Mesendoderm (in vitro differentiated cells): ENCODE measurements around the gene DTL.

ENCODE experiments used
- DNase-seq: peaks from one replicate; pipeline ENCODE4 v3.0.0; 2013
- H2AK5ac ChIP-seq: 2 replicates; pipeline ENCODE4 v1.6.1; 2013; ENCODE audit warnings: low read length, inconsistent platforms
- H2BK120ac ChIP-seq: 2 replicates; pipeline ENCODE4 v1.6.1; 2013; ENCODE audit warnings: low read depth, mild to moderate bottlenecking, low read length, moderate library complexity, mixed read lengths
- H2BK15ac ChIP-seq: replicated peaks from 2 replicates; pipeline ENCODE4 v1.6.1; 2013; ENCODE audit warnings: low read depth, mild to moderate bottlenecking, moderate library complexity
- H2BK5ac ChIP-seq: 2 replicates; pipeline ENCODE4 v1.6.1; 2013; ENCODE audit warnings: low read length, inconsistent platforms
- H3K18ac ChIP-seq: 2 replicates; pipeline ENCODE4 v1.6.1; 2013; ENCODE audit warnings: mild to moderate bottlenecking, low read length, mixed read lengths
- H3K23ac ChIP-seq: one replicate; pipeline ENCODE4 v1.6.1; 2013; ENCODE audit warnings: low read length
- H3K27ac ChIP-seq: 2 replicates; pipeline ENCODE4 v1.5.1; 2013; ENCODE audit warnings: low read depth, mild to moderate bottlenecking, inconsistent platforms, low read length, moderate library complexity
- H3K27me3 ChIP-seq: 2 replicates; pipeline ENCODE4 v1.6.1; 2013; ENCODE audit warnings: low read length, control low read depth, mild to moderate bottlenecking, inconsistent platforms; ENCODE audit not compliant: insufficient read depth, poor library complexity
- H3K36me3 ChIP-seq: 2 replicates; pipeline ENCODE4 v1.6.1; 2013; ENCODE audit warnings: low read length, inconsistent platforms; ENCODE audit not compliant: control insufficient read depth, insufficient read depth
- H3K4ac ChIP-seq: one replicate; pipeline ENCODE4 v1.6.1; 2013; ENCODE audit warnings: low read depth, mild to moderate bottlenecking, low read length, moderate library complexity
- H3K4me1 ChIP-seq: 2 replicates; pipeline ENCODE4 v1.6.1; 2013; ENCODE audit warnings: low read depth, low read length, inconsistent platforms; ENCODE audit not compliant: control insufficient read depth
- H3K4me2 ChIP-seq: 2 replicates; pipeline ENCODE4 v1.6.1; 2013; ENCODE audit warnings: low read length
- H3K4me3 ChIP-seq: 2 replicates; pipeline ENCODE4 v1.5.1; 2013; ENCODE audit warnings: mild to moderate bottlenecking, low read length
- H3K56ac ChIP-seq: one replicate; pipeline ENCODE4 v1.6.1; 2013; ENCODE audit warnings: low read length
- H3K79me1 ChIP-seq: 2 replicates; pipeline ENCODE4 v1.6.1; 2013; ENCODE audit warnings: low read length, inconsistent platforms
- H3K79me2 ChIP-seq: 2 replicates; pipeline ENCODE4 v1.6.1; 2013; ENCODE audit warnings: mild to moderate bottlenecking, low read length; ENCODE audit not compliant: control insufficient read depth, insufficient read depth
- H3K9ac ChIP-seq: 2 replicates; pipeline ENCODE4 v1.6.1; 2013; ENCODE audit warnings: low read length, inconsistent platforms
- H4K5ac ChIP-seq: one replicate; pipeline ENCODE4 v1.6.1; 2013; ENCODE audit warnings: low read length
- H4K8ac ChIP-seq: one replicate; pipeline ENCODE4 v1.6.1; 2013; ENCODE audit warnings: low read depth, mild to moderate bottlenecking, control low read depth, low read length, moderate library complexity
- WGBS: extraction: QIAGEN DNeasy Blood & Tissue Kit; methylation state at CpG from one replicate; pipeline ENCODE4 v1.1.7; 2013; ENCODE audit warnings: low lambda C conversion rate, missing lambda C conversion rate; ENCODE audit not compliant: insufficient coverage; ENCODE audit errors: extremely low coverage; 5-methylcytosine and 5-hydroxymethylcytosine counted together

DTL gene

DNA sequence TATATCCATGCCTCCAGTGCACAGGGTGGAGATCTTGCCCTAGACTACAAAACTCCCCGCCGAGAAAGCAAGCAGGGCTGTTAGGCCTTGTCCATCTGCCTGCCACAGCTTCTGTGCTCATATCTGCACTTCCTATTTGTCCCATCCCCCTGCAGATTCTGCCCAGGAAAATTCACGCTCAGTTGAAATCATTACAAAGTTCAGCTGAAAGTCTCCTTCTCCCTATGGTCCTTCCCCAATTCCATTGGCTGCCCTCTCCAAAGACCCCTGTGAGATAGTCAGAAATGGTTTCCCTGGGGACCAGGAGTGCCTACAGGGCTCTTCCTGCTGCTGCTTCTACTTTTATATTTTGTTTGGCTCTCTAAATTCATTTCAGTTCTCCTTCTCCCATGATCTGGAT is 63.2 kb downstream of the DTL start:
- WGBS = no CpG with 5 or more reads among the region's 3 CpGs
- Histone ChIP-seq H4K8ac (no peak overlapping the region), H2BK5ac (no peak overlapping the region), H2BK120ac (no peak overlapping the region), H2AK5ac (no peak overlapping the region), H3K18ac (no peak overlapping the region), H4K5ac (no peak overlapping the region), H3K4ac (no peak overlapping the region), H3K56ac (no peak overlapping the region), H3K36me3 (peaks cover 2% of the 10 kb centered on the region), H3K9ac (no peak overlapping the region), H3K4me1 (no peaks in the 10 kb centered on the region), H3K23ac (no peak overlapping the region), H3K4me2 (no peak overlapping the region), H3K27me3 (no peaks in the 10 kb centered on the region), H3K79me2 (no peaks in the 10 kb centered on the region), H3K4me3 (no peak overlapping the region), H3K79me1 (peaks cover 3% of the 10 kb centered on the region), H3K27ac (no peak overlapping the region), H2BK15ac (no peak overlapping the region)
- DNase-seq = no peak

DNA sequence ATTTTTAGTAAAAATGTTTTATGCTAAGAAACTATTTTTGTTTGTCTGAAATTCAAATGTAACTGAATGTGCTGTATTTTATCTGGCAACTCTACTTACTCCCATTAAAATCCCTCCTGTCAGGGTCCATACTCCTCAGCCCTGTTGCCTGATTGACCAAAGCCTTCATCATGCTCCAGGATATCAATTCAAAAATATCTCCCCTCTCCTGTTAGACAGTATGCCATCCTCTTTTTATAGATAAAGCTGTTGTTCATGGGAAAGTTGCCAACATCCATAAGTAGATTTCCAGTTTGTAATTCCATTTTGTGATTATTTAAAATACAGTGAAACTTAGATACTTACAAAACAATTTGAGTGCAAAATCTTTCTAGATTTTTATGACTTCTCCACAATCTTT is 65.7 kb downstream of the DTL start:
- no peak overlapping the region for H4K8ac ChIP-seq
- peaks cover 2% of the 10 kb centered on the region for H3K36me3 ChIP-seq
- H2BK5ac ChIP-seq = no peak overlapping the region
- H3K18ac ChIP-seq = no peak overlapping the region
- H3K27me3 ChIP-seq = no peaks in the 10 kb centered on the region
- no peaks in the 10 kb centered on the region for H3K79me2 ChIP-seq
- no peak overlapping the region for H3K23ac ChIP-seq
- H3K27ac ChIP-seq = no peak overlapping the region
- H3K56ac ChIP-seq = no peak overlapping the region
- no peak for DNase-seq
- no peak overlapping the region for H2BK15ac ChIP-seq
- H3K4me3 ChIP-seq = no peak overlapping the region
- no peak overlapping the region for H2AK5ac ChIP-seq
- H2BK120ac ChIP-seq = no peak overlapping the region
- H3K9ac ChIP-seq = no peak overlapping the region
- H3K4ac ChIP-seq = no peak overlapping the region
- H3K79me1 ChIP-seq = peaks cover 3% of the 10 kb centered on the region
- H3K4me1 ChIP-seq = no peaks in the 10 kb centered on the region
- H3K4me2 ChIP-seq = no peak overlapping the region
- H4K5ac ChIP-seq = no peak overlapping the region

DNA sequence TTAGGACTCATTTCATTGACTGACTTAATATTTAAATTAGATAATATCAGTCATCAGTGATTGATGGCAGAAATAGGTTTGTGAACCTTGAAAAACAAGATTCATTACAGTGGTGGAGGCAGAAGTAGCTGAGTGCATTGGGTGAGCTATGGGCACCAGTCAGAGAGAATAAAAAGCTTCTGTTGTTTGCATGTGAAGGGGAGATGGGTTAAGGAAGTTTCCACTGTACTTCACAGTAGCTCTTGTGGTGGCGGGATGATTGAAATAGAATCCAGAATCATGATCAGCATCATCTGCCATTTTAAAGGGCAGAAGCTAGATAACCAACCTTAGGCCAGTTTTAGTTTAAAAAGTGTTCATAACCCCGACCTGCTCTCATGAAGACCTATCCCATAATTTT is 66.2 kb downstream of the DTL start:
- H4K8ac ChIP-seq = no peak overlapping the region
- H3K4me1 ChIP-seq = no peaks in the 10 kb centered on the region
- no peaks in the 10 kb centered on the region for H3K79me2 ChIP-seq
- no peak overlapping the region for H3K9ac ChIP-seq
- H2BK15ac ChIP-seq = no peak overlapping the region
- no peak overlapping the region for H3K4ac ChIP-seq
- DNase-seq = no peak
- H3K18ac ChIP-seq = no peak overlapping the region
- H3K79me1 ChIP-seq = peaks cover 3% of the 10 kb centered on the region
- no peak overlapping the region for H2BK5ac ChIP-seq
- no peak overlapping the region for H3K23ac ChIP-seq
- H4K5ac ChIP-seq = no peak overlapping the region
- H3K27me3 ChIP-seq = no peaks in the 10 kb centered on the region
- no peak overlapping the region for H3K4me3 ChIP-seq
- no CpG with 5 or more reads among the region's 2 CpGs for WGBS
- no peak overlapping the region for H3K56ac ChIP-seq
- no peak overlapping the region for H3K4me2 ChIP-seq
- H2AK5ac ChIP-seq = no peak overlapping the region
- H3K36me3 ChIP-seq = peaks cover 2% of the 10 kb centered on the region
- H2BK120ac ChIP-seq = no peak overlapping the region
- H3K27ac ChIP-seq = no peak overlapping the region

DNA sequence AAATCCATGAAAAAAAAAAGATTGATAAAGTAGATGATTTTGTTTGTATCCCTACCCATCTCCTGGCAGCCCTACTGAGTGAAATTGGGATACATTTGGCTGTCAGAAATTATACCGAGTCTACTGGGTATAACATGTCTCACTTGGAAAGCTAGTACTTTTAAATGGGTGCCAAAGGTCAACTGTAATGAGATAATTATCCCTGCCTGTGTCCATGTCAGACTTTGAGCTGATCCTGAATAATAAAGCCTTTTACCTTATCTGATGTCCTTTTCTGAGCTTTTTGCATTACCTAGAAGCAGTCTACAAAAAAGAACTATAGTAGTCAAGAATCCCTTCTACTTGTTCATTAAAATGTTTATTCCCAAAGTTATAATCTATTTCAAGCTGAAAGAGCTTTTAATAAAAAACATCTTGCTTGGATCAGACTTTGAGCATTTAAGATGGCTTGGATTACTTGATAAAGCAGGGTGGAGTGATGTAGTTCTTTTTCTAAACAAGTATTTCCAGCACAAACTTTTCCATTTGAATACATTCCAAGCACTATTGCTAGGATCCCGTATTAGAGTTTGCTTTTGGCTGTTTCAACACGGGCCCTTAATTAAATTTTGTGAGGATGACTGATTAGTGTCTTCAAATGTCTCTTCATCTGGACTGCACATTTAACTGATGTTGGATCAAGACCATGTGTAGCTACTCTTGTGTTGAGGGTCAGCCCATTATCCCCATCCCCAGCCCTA is 69.2 kb downstream of the DTL start:
- no peak overlapping the region for H3K56ac ChIP-seq
- no CpG with 5 or more reads among the region's 3 CpGs for WGBS
- H3K4me3 ChIP-seq = no peak overlapping the region
- H3K23ac ChIP-seq = no peak overlapping the region
- H3K4ac ChIP-seq = no peak overlapping the region
- no peak overlapping the region for H3K9ac ChIP-seq
- no peak overlapping the region for H3K18ac ChIP-seq
- H2BK5ac ChIP-seq = no peak overlapping the region
- H2BK15ac ChIP-seq = no peak overlapping the region
- H2BK120ac ChIP-seq = no peak overlapping the region
- H3K27me3 ChIP-seq = no peaks in the 10 kb centered on the region
- no peak for DNase-seq
- no peaks in the 10 kb centered on the region for H3K79me2 ChIP-seq
- no peak overlapping the region for H4K8ac ChIP-seq
- H3K79me1 ChIP-seq = peaks cover 2% of the 10 kb centered on the region
- peaks cover 2% of the 10 kb centered on the region for H3K36me3 ChIP-seq
- no peaks in the 10 kb centered on the region for H3K4me1 ChIP-seq
- H4K5ac ChIP-seq = no peak overlapping the region
- H3K27ac ChIP-seq = no peak overlapping the region
- no peak overlapping the region for H3K4me2 ChIP-seq
- no peak overlapping the region for H2AK5ac ChIP-seq

DNA sequence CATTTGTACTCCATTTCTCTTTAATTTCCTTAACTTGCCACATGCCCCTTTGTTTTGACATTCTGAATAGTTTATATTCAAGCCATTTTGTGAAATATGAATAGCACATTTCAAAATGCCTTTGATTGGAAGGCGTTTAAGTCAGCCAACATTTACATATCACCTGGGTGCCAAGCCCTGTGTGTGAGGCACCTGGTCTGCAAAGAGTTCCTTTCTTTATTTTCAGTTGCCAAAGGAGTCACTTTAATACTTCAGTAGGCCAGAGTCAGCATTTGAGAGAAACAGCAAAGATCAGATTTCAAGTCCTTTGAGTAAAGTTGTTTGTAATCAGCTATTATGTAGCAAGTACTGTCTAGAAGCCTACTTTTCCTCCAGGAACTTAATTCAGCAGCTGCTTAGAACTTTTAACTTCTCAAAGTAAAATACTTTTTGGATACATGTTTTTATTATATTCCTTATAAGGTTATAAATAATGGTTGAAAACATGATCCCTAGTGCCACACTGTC is 70.8 kb downstream of the DTL start:
- no peak overlapping the region for H2BK5ac ChIP-seq
- no peak overlapping the region for H3K27ac ChIP-seq
- no peak overlapping the region for H4K8ac ChIP-seq
- H2BK120ac ChIP-seq = no peak overlapping the region
- H3K18ac ChIP-seq = no peak overlapping the region
- no peak overlapping the region for H2BK15ac ChIP-seq
- H4K5ac ChIP-seq = no peak overlapping the region
- H3K36me3 ChIP-seq = no peaks in the 10 kb centered on the region
- no peaks in the 10 kb centered on the region for H3K4me1 ChIP-seq
- no peaks in the 10 kb centered on the region for H3K27me3 ChIP-seq
- H3K4me3 ChIP-seq = no peak overlapping the region
- no peaks in the 10 kb centered on the region for H3K79me1 ChIP-seq
- no peak overlapping the region for H3K9ac ChIP-seq
- H3K4me2 ChIP-seq = no peak overlapping the region
- no peak overlapping the region for H3K56ac ChIP-seq
- H3K79me2 ChIP-seq = no peaks in the 10 kb centered on the region
- H3K4ac ChIP-seq = no peak overlapping the region
- DNase-seq = no peak
- no CpG with 5 or more reads among the region's 1 CpG for WGBS
- no peak overlapping the region for H3K23ac ChIP-seq
- no peak overlapping the region for H2AK5ac ChIP-seq

DNA sequence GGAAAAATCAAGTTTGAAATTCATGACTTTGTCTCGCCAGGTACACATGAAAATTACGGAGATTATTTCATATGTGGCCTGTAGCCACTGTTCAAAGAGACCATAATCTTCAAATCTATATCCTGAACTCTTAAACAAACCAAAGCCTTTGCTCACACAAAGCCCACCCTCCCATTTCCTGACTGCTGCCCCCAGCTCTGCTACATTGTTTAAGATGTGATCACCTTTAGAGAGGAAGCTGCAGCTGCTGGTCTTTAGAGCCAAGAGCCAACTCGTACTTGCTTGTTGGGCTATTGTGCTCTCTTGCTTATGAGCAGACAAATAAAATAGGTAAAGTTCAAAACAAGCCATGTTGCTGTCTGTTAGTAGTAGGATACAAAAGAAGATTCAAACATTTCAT is 71.9 kb downstream of the DTL start:
- Histone ChIP-seq H3K56ac (no peak overlapping the region), H4K8ac (no peak overlapping the region), H3K27me3 (no peaks in the 10 kb centered on the region), H3K27ac (no peak overlapping the region), H3K4me1 (no peaks in the 10 kb centered on the region), H2BK5ac (no peak overlapping the region), H3K4ac (no peak overlapping the region), H3K4me3 (no peak overlapping the region), H3K79me2 (no peaks in the 10 kb centered on the region), H4K5ac (no peak overlapping the region), H3K36me3 (no peaks in the 10 kb centered on the region), H3K4me2 (no peak overlapping the region), H3K79me1 (no peaks in the 10 kb centered on the region), H3K23ac (no peak overlapping the region), H2AK5ac (no peak overlapping the region), H2BK15ac (no peak overlapping the region), H3K9ac (no peak overlapping the region), H3K18ac (no peak overlapping the region), H2BK120ac (no peak overlapping the region)
- WGBS = no CpG with 5 or more reads among the region's 3 CpGs
- DNase-seq = no peak
